GM19238 (cell line): ENCODE data around the gene GPX5.

Experiments
- DNase-seq: peaks from one replicate; pipeline ENCODE4 v3.0.0; 2011; ENCODE audit warnings: low spot score; ENCODE audit not compliant: insufficient read length

Gene GPX5

DNA sequence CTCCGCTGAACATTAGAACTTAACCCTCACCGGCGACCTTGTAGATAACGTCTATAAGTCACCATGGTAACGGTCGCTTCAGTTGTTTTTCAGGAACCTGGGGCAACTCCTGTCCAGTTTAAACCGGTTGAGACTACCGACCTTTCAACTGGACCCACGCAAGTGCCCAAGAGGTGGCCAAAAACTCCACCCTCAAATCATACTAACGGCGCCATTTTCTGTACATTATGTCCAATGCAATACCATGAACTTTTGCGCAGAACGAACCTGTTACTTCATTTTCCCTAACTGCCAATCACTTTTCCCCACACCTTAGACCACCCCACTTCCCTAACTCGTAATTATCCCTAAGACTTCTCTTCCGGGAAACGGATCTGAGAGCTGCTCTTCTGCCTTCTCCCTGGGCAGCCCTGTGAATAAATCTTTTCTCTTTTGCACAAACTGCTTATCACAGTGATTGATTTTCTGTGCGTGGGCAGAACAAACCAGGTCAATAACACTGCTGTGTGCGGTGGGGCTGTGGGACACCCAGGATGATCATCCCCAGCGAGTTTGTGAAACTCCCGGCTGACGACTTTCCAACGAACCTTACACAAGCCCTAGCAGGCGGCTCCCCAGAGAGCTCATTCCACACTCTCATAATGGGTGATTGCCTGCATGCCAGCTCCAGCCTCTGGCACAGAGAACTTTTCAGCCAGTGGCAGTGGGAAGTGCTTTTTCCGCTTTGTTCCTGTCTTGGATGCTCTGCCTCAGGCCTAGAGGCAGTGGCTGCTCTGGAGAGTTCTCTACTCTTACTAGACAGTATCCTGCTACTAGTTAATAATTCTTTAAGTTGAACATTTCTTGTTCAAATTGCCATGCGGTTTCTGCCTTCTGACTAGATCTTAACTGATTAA lies 28.6 kb downstream of the GPX5 start:
- DNase-seq = no peak

DNA sequence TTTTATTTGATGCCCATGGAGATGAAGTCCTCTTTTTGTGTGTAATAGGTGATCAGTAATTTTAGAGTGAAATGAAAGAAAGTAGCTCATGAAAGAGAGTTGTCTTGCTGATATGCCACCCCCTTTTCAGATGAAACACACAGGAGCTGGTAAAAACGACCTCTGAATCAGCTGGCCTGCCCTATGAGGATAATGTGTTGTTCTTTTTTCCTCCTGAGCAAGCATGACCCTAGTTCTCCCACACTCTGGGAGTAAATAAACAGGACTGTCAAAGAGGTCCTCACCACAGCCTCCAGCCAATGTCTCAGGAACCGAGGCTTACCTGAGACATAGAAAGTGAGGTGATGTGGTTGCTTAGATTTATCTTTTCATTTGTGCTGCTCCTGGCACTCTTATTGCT lies 29.5 kb downstream of the GPX5 start:
- DNase-seq = no peak

DNA sequence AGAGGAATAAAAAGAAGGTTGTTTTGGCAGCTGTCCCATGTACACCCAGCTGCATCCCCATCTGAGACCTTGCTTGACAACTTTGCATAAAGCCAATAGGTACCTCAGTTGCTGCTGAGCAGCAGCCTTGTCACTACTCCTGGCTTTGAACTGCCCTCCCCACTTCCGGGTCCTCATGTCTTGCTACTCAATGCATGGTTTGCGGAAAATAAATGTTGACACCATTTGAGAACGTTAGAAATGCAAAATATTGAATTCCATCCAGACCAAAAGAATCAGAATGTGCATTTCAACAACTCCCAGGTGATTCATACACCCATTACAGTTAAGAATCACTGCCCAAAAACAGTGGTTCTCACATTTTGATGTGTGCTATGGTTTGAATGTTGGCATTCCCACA lies 32.9 kb downstream of the GPX5 start:
- no peak for DNase-seq

DNA sequence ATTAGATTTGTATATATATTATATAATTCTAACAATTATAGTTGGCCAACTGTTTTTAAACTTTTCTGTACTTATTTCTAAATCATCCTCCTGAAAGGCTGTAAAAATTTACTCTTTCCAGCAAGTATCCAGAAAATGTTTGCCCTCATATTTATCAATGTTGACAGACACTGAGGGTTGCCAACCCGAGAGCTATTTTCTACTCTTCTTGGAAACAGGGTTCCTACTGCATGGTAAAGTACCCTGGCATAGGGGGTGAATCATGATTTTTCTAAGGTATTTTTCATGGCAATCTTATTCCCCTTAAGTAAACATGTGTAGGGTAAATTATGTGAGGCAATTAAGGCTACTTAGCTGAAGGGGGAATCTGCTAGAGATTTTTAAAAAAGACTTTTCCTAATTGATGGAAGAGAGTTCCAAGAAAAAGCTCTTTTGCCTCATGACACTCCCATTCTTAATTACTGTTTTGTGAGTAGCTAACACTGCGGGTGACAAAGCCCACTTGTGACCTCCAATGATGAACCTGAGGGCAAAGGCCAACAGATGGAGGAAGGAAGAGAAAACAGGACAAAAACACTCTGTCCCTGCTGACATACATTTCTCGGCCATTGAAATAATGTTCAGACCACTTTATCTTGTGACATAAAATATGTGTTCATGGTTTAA lies 37.9 kb downstream of the GPX5 start:
- DNase-seq = no peak

DNA sequence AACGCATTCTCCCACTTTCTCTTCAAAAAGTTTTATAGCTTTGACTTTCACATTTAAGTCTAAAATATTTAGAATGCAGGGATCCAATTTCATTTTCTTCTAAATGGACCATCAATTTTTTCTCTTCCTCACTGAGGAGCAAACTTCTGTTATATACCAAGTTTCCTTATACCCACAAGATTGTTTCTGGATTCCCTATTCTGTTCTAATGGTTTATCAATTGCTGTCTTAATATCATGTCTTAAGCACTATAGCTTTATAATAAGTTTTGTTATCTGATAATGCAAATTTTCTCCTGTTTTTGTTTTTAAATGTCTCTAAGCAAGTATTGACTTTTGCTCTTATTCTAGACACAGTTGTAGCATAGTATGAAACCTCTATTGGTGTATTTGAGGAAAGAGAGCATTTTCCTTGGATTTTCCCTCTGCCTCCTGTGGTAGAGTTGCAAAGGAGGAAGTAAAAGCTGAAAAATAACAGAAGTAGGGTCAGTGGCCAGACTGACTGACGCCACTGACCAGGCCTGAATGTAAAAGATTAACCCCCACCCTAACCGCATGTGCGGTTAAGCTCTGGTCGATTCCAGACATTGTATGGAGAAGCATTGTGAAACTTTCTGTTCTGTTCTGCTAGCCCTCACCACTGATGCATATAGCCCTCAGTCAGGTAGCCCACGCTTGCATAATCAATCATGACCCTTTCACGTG lies 40.3 kb downstream of the GPX5 start:
- DNase-seq = no peak

DNA sequence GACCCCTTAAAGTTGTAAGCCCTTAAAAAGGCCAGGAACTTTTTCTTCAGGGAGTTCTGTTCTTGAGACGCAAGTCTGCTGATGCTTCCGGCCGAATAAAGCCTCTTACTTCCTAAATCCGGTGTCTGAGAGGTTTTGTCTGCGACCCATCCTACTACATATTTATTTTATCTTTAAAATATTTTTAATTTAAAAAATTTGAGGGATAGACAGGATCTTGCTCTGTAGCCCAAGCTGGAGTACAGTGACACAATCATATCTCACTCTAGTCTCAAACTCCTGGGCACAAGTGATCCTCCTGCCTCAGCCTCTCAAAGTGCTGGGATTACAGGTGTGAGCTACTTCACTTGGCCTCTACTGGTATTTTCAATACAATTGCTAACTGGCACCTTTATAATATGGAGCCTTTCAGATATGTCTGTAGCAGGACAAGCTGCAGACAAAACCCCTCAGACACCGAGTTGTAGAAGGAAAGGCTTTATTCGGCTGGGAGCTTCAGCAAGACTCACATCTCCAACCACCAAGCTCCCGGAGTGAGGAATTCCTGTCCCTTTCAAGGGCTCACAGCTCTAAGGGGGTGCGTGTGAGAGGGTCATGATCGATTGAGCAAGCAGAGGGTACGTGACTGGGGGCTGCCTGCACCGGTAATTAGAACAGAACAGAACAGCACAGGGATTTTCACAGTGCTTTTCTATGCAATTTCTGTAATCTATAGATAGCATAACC lies 41.0 kb downstream of the GPX5 start:
- DNase-seq = no peak

DNA sequence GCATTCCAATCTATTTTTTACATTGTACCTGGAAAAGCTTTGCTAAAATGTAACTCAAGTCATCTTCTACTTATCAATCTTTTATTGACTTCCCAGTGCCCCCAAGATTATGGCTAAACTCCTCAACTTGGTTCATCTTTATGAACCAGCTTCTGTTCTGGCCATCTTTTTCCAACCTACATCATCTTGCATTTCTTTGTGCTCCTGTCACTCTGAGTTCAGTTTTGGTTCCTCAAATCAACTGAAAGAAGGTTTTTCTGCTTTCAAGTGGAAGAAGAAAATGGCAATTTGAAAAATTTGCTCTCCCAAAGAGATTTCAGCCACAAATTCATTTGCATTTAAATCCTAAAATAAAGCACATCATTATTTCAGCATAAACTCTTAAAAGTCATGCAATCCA lies 41.8 kb downstream of the GPX5 start:
- no peak for DNase-seq

DNA sequence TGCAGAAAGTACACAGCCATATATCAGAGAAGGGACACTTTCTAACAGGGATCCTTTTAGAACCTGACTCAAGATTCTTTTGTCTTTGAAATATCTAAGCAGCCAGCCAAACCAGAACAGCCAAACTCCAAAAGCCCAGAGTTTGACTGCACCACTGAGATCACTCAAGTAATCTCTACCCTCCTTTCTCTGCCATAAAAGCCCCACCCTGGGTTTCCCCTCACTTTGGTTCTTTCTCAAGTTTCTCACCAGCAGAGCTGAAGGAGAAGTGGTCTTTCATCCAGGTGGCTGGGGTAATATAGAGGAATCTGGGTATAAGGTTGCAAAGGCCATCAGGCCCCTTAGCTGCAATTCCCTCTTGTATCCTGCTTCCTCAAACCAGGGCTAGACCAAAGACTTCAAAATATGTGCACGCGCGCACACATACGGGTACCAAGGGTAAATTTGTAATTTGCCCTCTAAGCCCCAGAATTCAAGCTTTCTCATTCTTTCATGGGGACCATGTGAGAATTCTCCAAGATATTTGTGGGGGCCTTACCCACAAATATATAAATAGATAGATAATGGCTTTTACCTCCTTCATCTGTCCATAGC lies 42.9 kb downstream of the GPX5 start:
- no peak for DNase-seq

DNA sequence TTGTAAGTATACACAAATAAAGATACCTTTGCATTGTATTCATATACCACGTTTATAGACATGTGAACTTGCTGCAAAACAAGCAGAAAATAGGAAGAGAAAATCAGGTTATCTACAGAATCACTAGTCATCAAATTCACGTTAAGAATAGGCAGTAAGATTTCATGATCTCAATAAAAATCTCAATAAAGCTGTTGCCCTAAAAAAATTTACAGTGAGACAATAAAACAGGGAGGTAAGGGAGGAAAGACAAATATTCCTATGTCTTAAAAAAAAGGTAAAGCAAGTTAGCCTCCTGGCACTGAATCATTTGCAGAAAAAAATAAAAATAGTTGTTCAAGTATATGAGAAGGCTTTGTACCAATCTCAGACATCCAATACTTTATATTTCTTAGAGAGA lies 44.1 kb downstream of the GPX5 start:
- DNase-seq = no peak

DNA sequence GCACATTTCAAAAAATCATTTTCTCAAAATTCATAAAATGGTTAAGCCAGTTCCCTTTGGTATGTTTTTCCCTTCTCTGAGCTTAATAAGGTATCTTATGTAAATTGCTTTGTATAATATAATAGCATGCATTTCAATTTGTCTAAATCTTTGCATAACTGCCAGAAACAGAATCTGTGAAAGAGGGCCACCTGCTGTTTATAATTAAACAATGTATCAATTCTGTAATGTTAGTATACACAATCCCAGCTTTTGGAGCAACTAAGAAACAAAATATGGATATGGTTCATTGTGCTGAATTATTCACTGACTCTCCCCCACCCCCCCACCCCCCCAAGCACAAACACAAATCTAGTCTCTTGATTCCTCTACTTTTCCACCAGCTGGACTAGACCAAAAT lies 54.8 kb downstream of the GPX5 start:
- no peak for DNase-seq

DNA sequence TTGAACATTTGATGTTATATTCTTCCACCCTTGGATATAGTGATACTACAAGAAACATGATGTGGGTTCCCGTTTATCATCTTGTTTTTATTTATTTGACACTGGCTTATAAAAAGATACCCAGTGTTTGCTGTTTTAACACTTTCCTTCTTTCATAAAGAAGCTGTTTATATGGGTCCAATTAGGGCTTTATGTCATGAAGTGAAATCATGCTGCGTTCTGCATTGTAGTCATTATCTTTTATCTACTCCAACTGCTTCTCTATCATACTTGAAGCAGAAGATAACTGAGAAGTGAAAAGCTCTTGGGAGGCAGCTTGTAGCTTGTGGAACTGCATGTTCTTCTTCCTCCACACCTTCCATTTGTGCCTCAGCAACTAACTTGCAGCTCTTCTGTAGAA lies 57.8 kb downstream of the GPX5 start:
- DNase-seq = no peak
